ENCODE measurements around the gene ASCC2. TPM values are rescaled to one million over a fixed set of nuclear protein-coding genes. Genes with fewer than 3 reads are reported as not detected.

The ASCC2 gene
- total RNA-seq, 1 experiment from 2014 or later: 43.3 TPM

GRCh38 chr22:29846290-29846689 is 8.2 kb upstream of the ASCC2 start:
- Histone ChIP-seq H3K36me3 (ENCODE audit: low read depth) (no peaks in the 10 kb centered on the region), H2AFZ (no peak overlapping the region), H3K9me3 (ENCODE audit: insufficient read depth, low read depth) (no peaks in the 10 kb centered on the region), H3K4me1 (replicated peaks; ENCODE audit: insufficient read depth) (peaks cover 23% of the 10 kb centered on the region), H3K4me3 (no peak overlapping the region), H4K20me1 (ENCODE audit: insufficient read depth) (no peaks in the 10 kb centered on the region), H3K79me2 (ENCODE audit: low read depth) (no peaks in the 10 kb centered on the region), H3K9me2 (ENCODE audit: insufficient read depth) (no peaks in the 10 kb centered on the region), H3K27ac (no peak overlapping the region), H3K4me2 (no peak overlapping the region), H3F3A (ENCODE audit: insufficient read depth, low read depth) (peaks cover 25% of the 10 kb centered on the region), H3K27me3 (ENCODE audit: insufficient read depth, low read depth) (no peaks in the 10 kb centered on the region)
- ChIA-PET CTCF (no interaction called here), POLR2A (ENCODE audit: unreplicated experiment) (no interaction called here)
- no peak for DNase-seq
- no TSS peak for BruUV-seq (replicated peaks)
- no peak for TF ChIP-seq CTCF (conservative IDR thresholded peaks at IDR 0.05)
- no peak for TF ChIP-seq EZH2 (IDR thresholded peaks at IDR 0.05; ENCODE audit: low read depth)
- intact Hi-C loops (cut with micrococcal nuclease; ENCODE audit: unreplicated experiment): no loop called here

GRCh38 chr22:29842740-29843139 is 4.7 kb upstream of the ASCC2 start:
- Histone ChIP-seq H3K79me2 (ENCODE audit: low read depth) (peaks cover 1% of the 10 kb centered on the region), H3K9me3 (ENCODE audit: insufficient read depth, low read depth) (no peaks in the 10 kb centered on the region), H3K4me2 (peak overlapping the region; percentile 59), H3F3A (ENCODE audit: insufficient read depth, low read depth) (peaks cover 33% of the 10 kb centered on the region), H2AFZ (no peak overlapping the region), H3K27me3 (ENCODE audit: insufficient read depth, low read depth) (no peaks in the 10 kb centered on the region), H3K4me3 (no peak overlapping the region), H3K27ac (peak overlapping the region; percentile 87), H3K4me1 (replicated peaks; ENCODE audit: insufficient read depth) (peaks cover 30% of the 10 kb centered on the region), H3K9me2 (ENCODE audit: insufficient read depth) (no peaks in the 10 kb centered on the region), H3K36me3 (ENCODE audit: low read depth) (no peaks in the 10 kb centered on the region), H4K20me1 (ENCODE audit: insufficient read depth) (no peaks in the 10 kb centered on the region)
- intact Hi-C loops (cut with micrococcal nuclease; ENCODE audit: unreplicated experiment): no loop called here
- no TSS peak for BruUV-seq (replicated peaks)
- no peak for TF ChIP-seq EZH2 (IDR thresholded peaks at IDR 0.05; ENCODE audit: low read depth)
- no peak for TF ChIP-seq CTCF (conservative IDR thresholded peaks at IDR 0.05)
- peak; percentile 30 to 98 for DNase-seq
- ChIA-PET POLR2A (ENCODE audit: unreplicated experiment) (no interaction called here), CTCF (no interaction called here)

GRCh38 chr22:29842172-29842571 is 4.1 kb upstream of the ASCC2 start:
- H3K9me3 ChIP-seq (ENCODE audit: insufficient read depth, low read depth): no peaks in the 10 kb centered on the region
- TF ChIP-seq EZH2 (IDR thresholded peaks at IDR 0.05; ENCODE audit: low read depth): no peak
- no peak for TF ChIP-seq CTCF (conservative IDR thresholded peaks at IDR 0.05)
- H3K9me2 ChIP-seq (ENCODE audit: insufficient read depth): no peaks in the 10 kb centered on the region
- ChIA-PET POLR2A (ENCODE audit: unreplicated experiment) (interaction anchor here (0.7 kb wide), 1 partner anchor 702 kb away, joined by 3 read pairs; no protein-coding TSS in a partner anchor), CTCF (no interaction called here)
- DNase-seq: peak in 1 of 2 experiments; percentile 47
- peaks cover 33% of the 10 kb centered on the region for H3F3A ChIP-seq (ENCODE audit: insufficient read depth, low read depth)
- intact Hi-C loops (cut with micrococcal nuclease; ENCODE audit: unreplicated experiment): no loop called here
- peaks cover 33% of the 10 kb centered on the region for H3K4me1 ChIP-seq (replicated peaks; ENCODE audit: insufficient read depth)
- H3K4me2 ChIP-seq: peak overlapping the region; percentile 59
- no peaks in the 10 kb centered on the region for H3K36me3 ChIP-seq (ENCODE audit: low read depth)
- peak overlapping the region; percentile 87 for H3K27ac ChIP-seq
- H3K79me2 ChIP-seq (ENCODE audit: low read depth): peaks cover 7% of the 10 kb centered on the region
- H3K4me3 ChIP-seq: no peak overlapping the region
- BruUV-seq (replicated peaks): no TSS peak
- H2AFZ ChIP-seq: no peak overlapping the region
- H4K20me1 ChIP-seq (ENCODE audit: insufficient read depth): no peaks in the 10 kb centered on the region
- no peaks in the 10 kb centered on the region for H3K27me3 ChIP-seq (ENCODE audit: insufficient read depth, low read depth)

Measured in PC-9 (cell line).